Chondrocyte (in vitro differentiated cells): ENCODE measurements around the gene RSPH1. TPM values are rescaled to one million over a fixed set of nuclear protein-coding genes. Genes with fewer than 3 reads are reported as not detected.

Experiments
- DNase-seq: peaks from one replicate; pipeline ENCODE4 v3.0.0; 2021; ENCODE audit warnings: mixed read lengths, low spot score
- H3K27ac Mint-ChIP-seq: one replicate; pipeline ENCODE4 v1.8.0; 2021; ENCODE audit warnings: mild to moderate bottlenecking, moderate library complexity, mixed read lengths; ENCODE audit not compliant: unreplicated experiment
- H3K27me3 Mint-ChIP-seq: 2 replicates; pipeline ENCODE4 v1.8.0; 2021; ENCODE audit warnings: low read depth, mixed read lengths
- H3K36me3 Mint-ChIP-seq: 2 replicates; pipeline ENCODE4 v1.8.0; 2021; ENCODE audit warnings: low read depth, mixed read lengths
- H3K4me1 Mint-ChIP-seq: 2 replicates; pipeline ENCODE4 v1.8.0; 2021; ENCODE audit warnings: low read depth, mild to moderate bottlenecking, mixed read lengths
- H3K4me3 Mint-ChIP-seq: one replicate; pipeline ENCODE4 v1.8.0; 2021; ENCODE audit warnings: mild to moderate bottlenecking, moderate library complexity, mixed read lengths; ENCODE audit not compliant: unreplicated experiment
- H3K9me3 Mint-ChIP-seq: 2 replicates; pipeline ENCODE4 v1.8.0; 2021; ENCODE audit warnings: low read depth, mixed read lengths
- total RNA-seq: library from RNA; stranded (reverse); gene quantifications from 3 replicates; pipeline ENCODE4 v1.2.1, GENCODE V29; 2021
- TF ChIP-seq, protein P1 (sequence below): fragments of 200-600 bp; sonication (generic); IDR thresholded peaks from 2 replicates; pipeline ENCODE4 v1.5.0; 2021; ENCODE audit warnings: antibody characterized with exemption, mild to moderate bottlenecking, moderate library complexity

The RSPH1 gene
- total RNA-seq, 1 donor from 2014 or later = 0.15 TPM

DNA sequence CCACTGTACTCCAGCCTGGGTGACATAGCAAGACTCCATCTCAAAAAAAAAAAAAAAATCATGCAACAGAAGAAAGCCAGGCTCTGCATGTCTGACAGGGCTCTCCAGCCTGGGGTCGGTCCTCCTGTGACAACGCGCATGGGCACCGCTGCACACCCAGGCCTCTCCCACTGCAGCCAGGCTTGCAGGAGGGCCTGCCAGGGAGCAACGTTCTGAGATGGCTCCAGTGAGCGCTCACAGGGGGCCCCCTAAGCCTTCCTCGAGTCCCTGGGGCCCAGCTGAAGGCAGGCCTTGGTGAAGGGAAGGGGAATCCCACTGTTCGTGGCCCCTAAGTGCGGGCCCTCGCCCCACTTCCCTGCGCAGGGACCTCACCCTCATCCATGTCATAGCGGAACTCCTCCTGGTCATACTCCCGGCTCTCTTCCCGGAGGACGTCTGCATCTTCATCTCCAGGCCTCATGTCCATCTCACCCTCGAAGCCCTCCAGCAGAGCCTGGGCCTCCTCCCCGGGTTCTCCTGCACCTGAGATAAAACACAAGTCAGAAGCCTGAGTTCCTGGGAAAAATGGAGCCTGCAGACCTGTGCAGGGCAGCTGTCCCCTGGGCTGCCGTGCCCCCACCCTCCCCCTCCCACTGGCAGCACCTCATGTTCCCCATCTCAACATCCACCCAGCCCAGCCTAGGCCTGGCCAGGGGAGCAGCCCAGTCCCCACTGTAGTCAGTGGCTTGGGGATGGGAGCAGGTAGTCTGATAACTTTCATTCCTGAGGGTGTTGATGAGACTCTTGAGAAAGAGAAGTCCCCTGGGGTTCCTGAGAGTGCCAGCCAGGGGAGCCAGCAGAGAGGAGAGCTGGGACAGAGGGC is 20.3 kb downstream of the RSPH1 start:
- H3K36me3 Mint-ChIP-seq = peaks cover 2% of the 10 kb centered on the region
- no peak overlapping the region for H3K27ac Mint-ChIP-seq
- no peaks in the 10 kb centered on the region for H3K9me3 Mint-ChIP-seq
- H3K4me1 Mint-ChIP-seq = peaks cover 11% of the 10 kb centered on the region
- H3K4me3 Mint-ChIP-seq = no peak overlapping the region
- TF ChIP-seq, protein P1, sequence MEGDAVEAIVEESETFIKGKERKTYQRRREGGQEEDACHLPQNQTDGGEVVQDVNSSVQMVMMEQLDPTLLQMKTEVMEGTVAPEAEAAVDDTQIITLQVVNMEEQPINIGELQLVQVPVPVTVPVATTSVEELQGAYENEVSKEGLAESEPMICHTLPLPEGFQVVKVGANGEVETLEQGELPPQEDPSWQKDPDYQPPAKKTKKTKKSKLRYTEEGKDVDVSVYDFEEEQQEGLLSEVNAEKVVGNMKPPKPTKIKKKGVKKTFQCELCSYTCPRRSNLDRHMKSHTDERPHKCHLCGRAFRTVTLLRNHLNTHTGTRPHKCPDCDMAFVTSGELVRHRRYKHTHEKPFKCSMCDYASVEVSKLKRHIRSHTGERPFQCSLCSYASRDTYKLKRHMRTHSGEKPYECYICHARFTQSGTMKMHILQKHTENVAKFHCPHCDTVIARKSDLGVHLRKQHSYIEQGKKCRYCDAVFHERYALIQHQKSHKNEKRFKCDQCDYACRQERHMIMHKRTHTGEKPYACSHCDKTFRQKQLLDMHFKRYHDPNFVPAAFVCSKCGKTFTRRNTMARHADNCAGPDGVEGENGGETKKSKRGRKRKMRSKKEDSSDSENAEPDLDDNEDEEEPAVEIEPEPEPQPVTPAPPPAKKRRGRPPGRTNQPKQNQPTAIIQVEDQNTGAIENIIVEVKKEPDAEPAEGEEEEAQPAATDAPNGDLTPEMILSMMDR = no peak
- no peaks in the 10 kb centered on the region for H3K27me3 Mint-ChIP-seq
- no peak for DNase-seq

DNA sequence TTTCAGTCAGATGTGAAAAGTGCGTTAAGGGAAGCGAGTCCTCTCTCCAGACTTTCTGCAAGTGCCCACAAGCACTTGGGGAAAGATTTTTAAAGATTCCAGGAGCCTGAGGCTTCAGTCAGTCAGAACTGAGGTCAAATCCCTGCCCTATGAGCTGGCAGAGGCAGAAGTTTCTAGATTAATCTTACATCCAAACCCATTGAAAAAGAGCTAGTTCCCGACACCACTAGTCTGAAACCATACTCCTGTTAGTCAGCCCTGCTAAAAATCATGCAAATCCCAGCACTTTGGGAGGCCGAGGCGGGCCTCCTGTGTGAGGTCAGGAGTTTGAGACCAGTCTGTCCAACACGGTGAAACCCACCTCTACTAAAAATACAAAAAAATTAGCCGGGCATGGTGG is 21.0 kb downstream of the RSPH1 start:
- H3K9me3 Mint-ChIP-seq = no peaks in the 10 kb centered on the region
- H3K27me3 Mint-ChIP-seq = no peaks in the 10 kb centered on the region
- H3K4me3 Mint-ChIP-seq = no peak overlapping the region
- peaks cover 11% of the 10 kb centered on the region for H3K4me1 Mint-ChIP-seq
- peak overlapping the region; percentile 41 for H3K27ac Mint-ChIP-seq
- TF ChIP-seq, protein P1 = no peak
- peaks cover 1% of the 10 kb centered on the region for H3K36me3 Mint-ChIP-seq
- no peak for DNase-seq

DNA sequence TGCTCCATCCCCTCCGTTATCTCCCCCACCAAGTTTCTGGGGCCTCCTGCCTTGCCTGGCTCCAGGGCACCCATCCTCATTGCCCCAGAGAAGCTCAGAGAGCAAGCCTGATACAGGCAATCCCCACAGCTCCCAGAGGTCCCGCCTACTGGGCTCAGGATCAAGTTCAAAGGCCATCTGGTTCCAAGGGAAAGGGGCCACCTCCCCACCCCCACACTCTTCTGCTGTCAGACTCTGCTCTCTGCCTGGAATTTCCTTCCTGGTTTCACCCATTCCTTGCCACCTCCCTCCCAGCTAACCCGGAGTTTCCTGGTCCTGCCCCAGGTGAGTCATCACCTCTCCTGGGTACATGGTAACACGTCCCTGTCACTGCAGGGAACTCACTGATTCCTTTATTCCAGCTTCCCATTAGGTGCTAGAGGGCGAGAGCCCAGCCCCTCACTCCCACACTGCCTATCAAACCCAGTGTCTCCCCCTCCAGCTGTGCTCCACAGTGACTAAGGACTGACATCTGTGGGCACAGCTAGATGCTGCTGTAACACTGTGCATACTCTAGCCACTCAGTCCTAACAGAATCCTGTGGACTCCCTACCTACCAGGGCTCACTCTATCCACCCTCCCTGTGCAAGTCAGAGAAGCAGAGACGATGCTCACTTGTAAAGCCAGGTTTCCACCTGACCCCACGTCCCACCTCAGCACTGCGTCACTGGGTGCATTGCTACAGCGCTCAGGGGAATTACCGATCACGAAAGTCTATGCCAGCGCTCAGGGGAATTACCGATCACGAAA is 21.8 kb downstream of the RSPH1 start:
- no peak for DNase-seq
- TF ChIP-seq, protein P1 = no peak
- Mint-ChIP-seq H3K27ac (no peak overlapping the region), H3K27me3 (no peaks in the 10 kb centered on the region), H3K4me1 (peaks cover 11% of the 10 kb centered on the region), H3K4me3 (no peak overlapping the region), H3K36me3 (no peaks in the 10 kb centered on the region), H3K9me3 (no peaks in the 10 kb centered on the region)

DNA sequence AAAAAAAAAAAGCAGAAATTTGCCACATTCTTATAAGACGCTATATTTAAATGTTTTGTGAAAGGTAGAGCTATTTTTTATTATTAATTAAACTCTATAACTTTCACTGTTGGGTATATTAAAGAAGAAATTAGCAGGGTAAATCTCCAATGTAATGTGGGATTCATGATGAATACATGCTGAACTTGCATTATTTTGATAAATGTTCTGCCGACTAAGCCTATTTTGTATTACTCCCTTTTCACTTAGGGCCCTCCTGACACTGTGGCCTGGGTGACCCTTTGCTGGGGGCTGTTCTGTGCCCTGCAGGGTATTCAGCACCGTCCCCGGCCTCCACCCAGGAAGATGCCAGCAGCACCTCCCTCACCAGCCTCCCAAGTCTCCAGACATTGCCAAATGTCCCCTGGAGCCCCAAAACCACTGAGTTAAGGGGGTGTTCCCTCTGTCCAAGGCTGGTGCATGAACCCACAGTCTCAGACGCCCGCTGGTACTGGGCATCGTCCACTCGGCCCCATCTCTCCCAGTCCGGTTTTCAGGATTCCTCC is 22.5 kb downstream of the RSPH1 start:
- no peak for DNase-seq
- Mint-ChIP-seq H3K36me3 (no peaks in the 10 kb centered on the region), H3K9me3 (no peaks in the 10 kb centered on the region), H3K4me1 (peaks cover 11% of the 10 kb centered on the region), H3K27ac (no peak overlapping the region), H3K4me3 (no peak overlapping the region), H3K27me3 (peaks cover 2% of the 10 kb centered on the region)
- TF ChIP-seq, protein P1 = no peak

DNA sequence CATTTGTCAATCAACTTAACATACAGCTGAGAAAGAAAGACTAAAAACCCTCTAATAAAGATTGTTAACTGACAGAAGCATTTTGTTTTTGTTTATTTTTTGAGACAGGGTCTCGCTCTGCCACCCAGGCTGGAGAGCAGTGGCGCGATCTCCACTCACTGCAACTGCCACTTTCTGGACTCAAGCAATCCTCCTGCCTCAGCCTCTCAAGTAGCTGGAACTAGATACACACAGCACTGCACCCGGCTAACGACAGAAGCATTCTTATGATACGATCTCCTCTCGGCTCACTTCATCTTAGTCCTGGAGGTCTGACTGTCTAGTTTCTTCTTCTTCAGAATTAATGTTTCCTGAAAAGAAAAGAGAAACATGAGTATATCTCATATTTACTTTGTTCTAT is 23.5 kb downstream of the RSPH1 start:
- H3K4me3 Mint-ChIP-seq = no peak overlapping the region
- TF ChIP-seq, protein P1 = no peak
- H3K4me1 Mint-ChIP-seq = peaks cover 11% of the 10 kb centered on the region
- H3K27ac Mint-ChIP-seq = no peak overlapping the region
- peaks cover 2% of the 10 kb centered on the region for H3K27me3 Mint-ChIP-seq
- H3K9me3 Mint-ChIP-seq = no peaks in the 10 kb centered on the region
- DNase-seq = no peak
- no peaks in the 10 kb centered on the region for H3K36me3 Mint-ChIP-seq
